Iris pigment epithelial cell (primary cell): ENCODE data around the gene ATP5MC2.
"Not testable (repeated sequence)": the region's sequence is repeated elsewhere in the genome, so short reads cannot be mapped to it uniquely, and the experiment has no call there.

Source experiments
- DNase-seq: peaks from one replicate; pipeline ENCODE4 v3.0.0-alpha.2; 2011; ENCODE audit warnings: low read depth

ATP5MC2 gene

DNA sequence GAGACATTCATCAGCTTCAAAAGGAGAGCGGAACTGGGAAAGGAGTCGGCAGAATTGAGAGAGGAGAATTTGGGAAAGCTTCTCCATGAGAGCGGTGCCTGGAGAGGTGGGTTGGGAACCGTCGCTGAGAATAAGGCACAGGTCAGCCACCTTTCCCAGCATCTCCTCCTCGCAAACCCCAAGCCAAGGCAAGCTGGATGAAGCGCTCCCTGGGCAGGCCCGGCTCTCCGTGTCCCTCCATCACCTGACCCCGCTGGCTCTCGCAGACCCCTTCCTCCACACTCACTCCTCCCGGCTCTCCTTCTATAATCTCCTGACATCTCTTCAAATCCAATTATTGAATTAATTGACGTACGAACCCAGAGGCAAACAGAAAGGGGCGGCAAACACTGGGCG, 18.9 kb upstream of the ATP5MC2 start:
- no peak for DNase-seq

DNA sequence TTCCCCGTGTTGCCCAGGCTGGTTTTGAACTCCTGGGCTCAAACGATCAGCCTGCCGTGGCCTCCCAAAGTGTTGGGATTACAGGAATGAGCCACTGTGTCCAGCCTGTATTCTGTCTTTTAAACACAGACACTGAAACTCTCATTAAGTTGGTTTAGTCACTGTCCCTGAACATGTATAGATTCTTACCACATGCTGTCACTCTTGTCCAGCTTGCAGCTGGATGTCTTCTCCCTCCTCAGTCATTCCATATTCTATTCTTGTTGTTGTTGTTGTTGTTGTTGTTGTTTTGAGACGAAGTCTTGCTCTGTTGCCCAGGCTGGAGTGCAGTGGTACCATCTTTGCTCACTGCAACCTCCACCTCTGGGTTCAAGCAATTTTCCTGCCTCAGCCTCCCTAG, 12.3 kb upstream of the ATP5MC2 start:
- DNase-seq, result no peak

DNA sequence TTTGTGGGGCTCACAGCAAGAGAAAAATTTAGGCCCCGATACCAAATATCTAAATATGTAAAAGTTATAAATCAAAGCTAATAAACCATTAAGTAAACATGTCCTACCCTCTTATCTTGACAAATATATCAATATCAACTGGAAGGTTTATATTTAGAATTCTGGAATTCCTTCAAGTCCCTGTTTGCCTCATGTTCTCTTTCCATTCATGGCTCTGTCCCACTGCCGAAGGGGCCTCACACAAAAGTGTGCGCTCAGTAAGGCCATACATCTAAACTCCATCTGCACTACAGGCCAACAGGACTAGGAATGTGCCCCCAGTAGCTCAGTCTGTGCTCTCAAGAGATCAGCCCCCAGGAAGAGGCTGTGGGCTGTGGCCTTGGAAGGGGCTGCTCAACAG, 10.6 kb upstream of the ATP5MC2 start:
- no peak for DNase-seq

DNA sequence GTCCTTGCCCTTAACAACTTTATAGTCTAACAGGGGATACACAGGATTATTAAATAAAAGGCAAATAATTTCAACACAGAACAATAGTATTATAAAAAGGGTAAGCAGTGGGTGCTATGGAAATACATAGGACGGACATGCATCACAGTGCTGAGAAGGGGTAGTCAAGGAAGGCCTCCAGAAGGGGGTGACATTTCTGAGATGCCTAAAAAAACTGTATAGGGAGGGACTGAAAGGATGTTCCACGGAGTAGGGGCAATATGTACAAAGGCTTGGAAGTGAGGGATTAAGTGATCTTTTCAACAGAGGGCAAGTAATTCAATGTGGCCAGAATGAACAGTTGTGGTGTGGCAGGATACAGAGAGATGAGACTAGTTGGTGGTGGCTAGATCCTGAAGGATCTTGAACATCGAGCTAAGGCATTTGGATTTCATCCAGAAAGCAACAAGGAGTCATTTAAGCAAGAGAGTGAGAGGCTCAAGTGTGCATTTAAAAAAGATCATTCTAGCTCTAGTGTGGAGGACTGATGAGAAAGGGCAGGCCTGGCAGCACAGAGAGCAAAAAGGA, 8.9 kb upstream of the ATP5MC2 start:
- DNase-seq, result no peak

DNA sequence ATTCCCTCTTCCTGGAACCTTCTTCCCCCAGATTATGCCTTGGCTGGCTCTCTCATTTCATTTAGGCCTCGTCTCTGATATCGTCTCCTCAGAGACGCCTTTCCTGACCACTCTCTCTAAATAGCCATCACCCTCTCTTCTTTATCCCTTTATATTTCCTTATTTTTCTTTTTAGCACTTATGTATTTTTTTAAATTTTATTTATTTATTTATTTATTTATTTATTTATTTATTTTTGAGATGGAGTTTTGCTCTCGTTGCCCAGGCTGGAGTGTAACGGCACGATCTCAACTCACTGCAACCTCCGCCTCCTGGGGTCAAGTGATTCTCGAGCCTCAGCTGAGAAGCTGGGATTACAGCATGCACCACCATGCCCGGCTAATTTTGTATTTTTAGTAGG, 8.1 kb upstream of the ATP5MC2 start:
- DNase-seq, result no peak

DNA sequence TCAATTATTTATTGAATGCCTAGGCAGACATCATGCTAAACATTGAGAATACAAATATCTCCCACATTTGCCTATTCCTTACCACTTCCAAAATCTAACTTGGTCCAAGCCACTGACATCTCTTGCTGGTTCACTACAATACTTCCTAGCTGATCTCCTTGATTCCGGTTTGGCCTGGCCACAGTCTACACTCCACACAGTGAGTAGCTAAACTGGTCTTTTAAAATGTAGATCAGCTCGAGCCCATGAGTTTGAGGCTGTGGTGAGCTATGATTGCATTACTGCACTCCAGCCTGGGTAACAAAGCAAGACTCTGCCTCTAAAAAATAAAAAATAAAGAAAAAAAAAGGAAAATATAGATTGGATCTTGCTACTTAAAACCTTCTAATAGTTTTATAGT, 7.6 kb upstream of the ATP5MC2 start:
- DNase-seq, result no peak

DNA sequence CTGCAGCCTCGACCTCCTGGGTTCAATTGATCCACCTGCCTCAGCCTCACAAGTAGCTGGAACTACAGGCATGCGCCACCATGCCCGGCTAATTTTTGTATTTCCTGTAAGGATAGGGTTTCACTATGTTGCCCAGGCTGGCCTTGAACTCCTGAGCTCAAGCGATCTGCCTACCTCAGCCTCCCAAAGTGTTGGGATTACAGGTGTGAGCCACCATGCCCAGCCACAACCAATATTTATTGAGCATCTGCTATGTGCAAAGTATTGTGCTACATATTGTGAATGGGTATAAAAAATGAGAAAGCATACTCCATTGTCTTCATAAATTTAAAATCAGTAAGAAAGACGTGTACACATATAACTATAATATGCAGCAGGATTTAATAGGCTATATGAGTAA, 4.2 kb upstream of the ATP5MC2 start:
- not testable (repeated sequence) for DNase-seq

DNA sequence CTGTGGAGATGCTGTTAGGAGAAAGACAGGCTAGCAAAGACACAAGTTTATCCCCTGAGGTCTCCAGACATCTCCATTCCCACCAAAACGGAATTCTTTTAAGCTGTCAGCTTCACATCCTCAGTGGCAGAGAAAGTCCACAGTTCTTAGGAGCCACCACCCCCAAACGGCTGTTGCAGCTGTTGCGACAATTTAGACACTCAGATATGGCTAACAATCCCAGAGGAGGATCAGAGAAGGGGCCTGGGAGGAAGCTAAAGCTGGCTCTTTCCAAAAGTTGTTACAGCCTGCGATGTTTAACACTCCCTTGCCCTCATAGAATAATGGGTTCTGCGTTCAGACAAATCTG, 1.9 kb upstream of the ATP5MC2 start:
- DNase-seq, result no peak

DNA sequence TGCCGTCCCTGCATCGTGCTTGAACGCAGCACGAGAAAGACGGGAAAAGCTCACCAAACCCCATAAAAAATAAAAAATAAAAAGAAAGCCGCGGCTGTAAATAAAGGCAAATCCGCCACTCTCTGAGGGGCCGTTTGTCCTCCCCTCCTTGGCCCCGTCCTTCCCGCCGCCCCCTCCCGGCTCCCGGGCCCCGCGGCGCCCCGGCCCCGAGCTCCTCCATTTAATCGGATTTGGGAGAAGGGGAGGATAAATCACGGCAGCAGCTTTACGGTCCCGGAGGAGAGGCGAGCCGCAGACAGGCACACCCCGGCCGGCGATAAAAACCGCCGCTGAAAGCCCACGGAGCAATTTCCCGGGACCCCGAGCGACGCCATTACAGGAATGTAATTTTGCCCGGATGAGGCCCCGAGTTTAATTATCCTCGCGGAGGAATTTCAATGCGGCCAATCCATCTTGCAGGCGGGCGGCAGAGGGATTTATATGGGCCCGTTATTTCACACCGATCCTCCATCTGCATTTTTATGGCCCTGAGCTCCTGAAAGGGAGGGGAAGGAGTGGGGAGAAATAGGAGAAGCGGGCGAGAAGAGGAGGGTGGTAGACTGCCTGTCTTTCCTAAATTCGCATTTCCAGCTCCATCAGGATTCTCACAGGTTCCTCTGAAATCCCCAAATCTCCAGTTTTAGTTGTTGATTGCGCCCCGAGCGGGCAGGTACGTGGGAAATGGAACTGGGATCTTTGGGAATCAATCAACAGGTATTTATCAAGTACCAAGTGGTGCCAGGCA, 1.3 kb upstream of the ATP5MC2 start:
- DNase-seq, result no peak

DNA sequence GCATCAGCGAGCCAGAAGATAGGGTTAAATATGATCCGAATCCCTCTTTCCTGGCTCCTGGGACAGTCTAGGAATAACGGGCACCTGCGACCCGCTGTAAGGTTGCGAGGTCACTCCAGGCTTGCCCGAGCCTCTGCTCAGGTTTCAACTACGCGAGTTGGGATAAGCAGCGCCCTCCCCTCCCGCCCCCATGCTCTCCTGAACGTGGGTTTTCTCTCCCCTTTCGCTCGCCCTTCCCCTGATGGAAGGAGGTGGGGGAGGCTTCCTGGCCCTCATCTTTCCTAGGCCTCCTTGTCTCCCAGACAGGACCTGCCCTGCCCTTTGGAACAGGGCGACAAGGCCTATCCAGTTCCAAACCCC, 753 bp upstream of the ATP5MC2 start:
- peak; percentile 60 for DNase-seq

DNA sequence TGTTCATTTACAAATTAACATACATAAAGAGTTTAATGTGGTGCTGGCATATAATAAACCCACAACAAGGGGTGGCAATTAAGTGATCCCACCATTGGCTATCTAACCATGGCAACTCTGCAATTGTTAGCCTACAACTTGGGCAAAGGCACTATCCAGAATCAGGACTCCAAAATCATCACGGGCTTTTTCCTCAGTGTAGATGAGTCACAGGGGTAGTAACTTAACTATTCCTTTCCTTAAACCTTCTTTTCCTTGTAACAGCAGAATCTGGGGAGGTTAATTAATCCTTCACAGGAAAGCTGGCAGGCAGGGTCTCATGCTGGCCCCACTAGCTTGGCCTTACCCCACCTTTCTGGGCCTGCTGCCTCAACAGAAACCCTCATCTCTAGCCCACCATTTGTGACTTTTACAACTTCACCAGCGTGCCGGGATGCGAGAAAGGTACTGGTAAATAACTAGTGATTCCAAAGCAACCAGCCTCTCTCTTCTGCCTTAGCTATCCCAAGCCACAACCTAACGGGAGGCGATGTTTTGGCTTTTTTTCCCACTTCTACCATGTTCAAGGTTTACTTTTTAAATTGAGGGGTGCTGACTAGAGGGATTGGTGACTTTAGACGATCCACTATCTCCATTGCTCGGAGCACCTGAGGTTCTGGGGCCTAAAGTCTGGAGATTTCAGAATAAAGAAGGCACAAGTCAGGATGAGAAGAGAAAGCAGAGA, 744 bp downstream of the ATP5MC2 start:
- DNase-seq, result no peak

DNA sequence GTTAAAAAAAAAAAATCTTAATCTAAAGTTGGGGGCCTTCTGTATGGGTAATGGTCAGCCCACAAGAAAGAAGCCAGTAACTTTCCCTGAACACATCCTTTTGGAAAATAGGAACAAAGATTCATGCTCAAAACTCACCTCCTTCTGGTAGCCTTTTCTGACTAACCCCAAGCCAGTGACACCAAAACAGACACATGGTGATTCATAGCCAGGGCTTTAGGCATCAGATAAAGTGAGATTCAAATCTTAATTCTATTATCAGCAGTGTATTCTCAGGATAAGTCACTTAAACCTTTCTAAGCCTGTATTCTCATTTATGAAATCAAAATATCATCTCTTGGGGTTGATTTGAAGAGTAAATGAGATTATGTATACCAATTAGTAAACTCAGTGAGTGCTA, 4.9 kb downstream of the ATP5MC2 start:
- no peak for DNase-seq

DNA sequence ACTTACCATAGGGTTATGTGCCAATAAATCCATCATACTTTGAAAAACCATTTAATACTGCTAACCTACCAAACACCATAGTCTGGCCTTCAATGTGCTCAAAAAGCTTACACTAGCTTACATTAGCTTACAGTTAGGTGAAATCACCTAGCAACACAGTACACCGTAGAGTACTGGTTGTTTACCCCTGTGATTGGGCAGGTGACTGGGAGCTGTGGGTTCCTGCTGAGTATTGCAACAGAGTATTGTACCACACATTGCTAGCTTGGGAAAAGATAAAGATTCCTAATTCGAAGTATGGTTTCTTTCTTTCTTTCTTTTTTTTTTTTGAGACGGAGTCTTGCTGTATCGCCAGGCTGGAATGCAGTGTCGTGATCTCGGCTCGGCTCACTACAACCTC, 5.6 kb downstream of the ATP5MC2 start:
- peak; percentile 63 for DNase-seq

DNA sequence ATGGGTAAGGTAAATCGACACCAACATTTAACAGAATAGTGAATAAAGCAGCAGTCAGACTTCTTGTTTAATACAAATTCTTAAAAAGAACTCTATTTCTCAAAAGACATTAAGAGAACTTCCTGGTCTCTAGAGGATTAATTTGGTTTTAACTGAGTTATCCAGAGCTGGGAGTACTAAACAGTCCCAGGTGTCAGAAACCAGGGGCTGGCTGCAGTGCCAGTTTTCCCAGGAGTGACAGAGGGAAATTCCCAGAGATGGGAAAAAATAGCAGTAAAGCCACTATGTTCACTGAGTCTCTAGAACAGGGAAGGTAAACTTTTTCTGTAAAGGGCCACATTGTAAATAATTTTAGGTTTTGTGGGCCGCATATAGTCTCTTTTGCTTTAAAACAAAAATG, 8.8 kb downstream of the ATP5MC2 start:
- DNase-seq, result no peak

DNA sequence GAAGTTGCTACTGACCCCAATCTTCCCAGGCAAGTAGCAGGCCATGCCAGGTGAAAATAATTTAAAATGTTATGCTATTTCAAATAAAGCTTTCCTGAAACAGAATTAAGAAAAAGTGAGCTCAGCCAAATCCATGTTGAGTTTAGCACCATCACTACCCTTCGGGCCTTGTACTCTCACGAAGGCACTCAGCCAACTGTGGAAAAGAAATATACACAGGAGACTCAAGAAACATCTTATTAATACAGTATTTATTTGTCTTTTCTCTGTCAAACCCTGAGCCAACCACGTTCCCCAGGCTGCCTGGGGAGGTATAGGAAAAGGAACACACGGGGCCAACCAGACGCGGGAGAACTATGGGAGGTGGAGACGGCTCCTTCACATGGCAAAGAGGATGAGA, 10.9 kb downstream of the ATP5MC2 start:
- DNase-seq, result no peak

DNA sequence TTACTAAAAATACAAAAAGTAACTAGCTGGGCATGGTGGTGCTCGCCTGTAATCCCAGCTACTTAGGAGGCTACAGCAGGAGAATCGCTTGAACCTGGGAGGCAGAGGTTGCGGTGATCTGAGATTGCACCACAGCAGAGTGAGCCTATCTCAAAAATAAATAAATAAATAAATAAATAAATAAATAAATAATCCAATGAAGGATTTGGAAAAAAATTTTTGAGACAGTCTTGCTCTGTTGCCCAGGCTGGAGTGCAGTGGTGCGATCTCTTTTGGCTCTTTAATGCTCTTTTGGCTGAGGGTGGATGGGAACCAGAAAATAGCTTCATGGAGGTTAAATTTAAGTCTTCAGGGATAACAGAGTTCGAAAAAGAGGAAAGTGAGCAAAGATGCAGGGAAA, 11.7 kb downstream of the ATP5MC2 start:
- no peak for DNase-seq

DNA sequence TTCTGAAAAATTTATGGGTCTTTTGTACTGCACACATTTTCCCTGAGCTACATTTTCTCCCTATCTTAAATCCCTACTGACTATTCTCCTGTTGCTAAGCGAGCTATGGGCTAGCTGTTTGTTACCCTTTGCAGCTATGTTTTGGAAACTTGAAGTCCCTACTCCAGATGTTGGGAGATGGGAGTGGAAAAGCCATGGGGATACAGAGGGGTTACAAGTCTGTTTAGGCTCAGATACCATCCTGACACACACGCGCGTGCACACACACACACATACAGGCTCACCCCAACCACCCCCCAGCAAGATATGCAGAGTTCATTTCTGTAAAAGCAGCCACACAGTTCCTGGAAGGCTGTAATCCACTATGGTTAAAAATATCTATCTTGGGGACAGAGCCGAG, 15.8 kb downstream of the ATP5MC2 start:
- DNase-seq, result peak; percentile 5

DNA sequence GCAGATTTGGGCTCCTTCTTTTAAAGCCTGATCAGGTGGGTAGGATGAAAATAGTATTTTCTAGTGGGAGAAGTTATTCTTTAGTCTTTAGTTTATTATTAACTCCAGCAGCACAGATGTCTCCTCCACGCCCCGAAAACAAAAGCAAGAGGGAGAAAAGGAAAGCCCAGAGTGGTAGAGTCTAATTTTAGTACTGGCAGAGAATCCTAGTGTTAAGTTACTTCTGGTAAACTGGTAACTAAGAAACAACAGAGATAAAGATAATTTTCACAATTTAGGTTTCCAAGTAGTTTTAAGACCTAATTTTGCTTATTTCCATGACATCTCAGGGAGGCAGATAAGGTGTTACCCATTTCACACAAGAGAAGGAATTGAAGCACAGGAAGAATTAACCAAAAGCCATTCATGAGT, 16.3 kb downstream of the ATP5MC2 start:
- DNase-seq, result peak; percentile 26

DNA sequence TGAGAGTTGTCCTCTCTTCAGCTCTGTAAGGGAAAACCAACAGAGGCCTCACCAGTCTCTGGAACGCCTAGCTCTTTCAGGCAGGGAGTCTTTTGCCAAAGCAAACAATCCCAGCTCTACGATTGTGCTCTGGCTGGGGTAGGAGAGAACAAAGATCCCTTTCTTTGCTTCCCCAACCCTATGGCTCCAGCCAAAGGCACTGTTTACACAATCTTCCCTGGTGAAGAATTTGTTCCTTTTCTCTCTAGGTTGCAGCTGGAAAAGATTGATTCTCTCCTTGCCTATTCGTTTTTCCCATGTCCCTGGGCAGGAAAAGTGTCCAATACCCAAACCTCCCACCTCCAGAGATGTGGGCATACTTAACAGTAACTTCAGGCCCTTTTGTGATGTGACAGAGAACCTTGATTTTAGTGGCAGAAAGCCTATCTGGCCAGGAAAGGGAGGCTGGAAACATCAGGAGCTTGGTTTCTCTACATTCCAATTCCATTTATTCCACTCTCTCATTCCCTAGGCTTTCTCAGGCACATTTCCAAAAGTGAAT, 16.8 kb downstream of the ATP5MC2 start:
- peak; percentile 69 for DNase-seq

DNA sequence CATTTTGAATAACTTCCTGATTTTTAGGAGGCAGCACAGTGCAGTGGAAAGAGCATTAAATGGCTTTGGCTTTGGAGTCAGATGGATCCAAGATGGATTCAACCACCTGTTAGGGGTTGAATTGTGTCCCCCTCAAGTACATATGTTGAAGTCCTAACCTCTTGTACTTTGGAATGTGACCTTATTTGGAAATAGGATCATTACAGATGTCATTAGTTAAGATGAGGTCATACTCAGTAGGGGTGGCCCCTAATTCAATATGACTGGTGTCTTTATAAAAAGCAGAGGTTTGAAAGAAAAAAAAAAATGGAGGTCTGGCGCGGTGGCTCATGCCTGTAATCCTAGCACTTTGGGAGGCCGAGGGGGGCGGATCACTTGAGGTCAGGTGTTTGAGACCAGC, 18.8 kb downstream of the ATP5MC2 start:
- no peak for DNase-seq

DNA sequence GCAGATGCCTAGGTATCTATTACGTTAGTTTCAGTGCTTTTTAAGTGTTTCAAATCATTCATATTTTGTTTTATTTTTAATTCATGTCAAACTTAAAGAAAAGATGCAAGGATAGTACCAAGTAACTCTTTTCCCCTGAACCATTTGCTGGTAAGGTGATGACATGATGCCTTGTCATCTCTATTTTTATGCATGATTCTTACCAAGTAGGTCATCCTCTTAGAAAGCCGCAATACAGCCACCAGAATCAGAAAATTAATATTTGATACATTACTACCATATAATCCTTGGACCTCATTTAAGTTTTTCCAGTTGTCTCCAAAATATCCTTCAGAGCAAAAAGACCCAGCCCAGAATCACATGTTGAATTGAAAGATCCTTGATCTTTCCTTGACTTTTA, 22.3 kb downstream of the ATP5MC2 start:
- DNase-seq, result no peak

DNA sequence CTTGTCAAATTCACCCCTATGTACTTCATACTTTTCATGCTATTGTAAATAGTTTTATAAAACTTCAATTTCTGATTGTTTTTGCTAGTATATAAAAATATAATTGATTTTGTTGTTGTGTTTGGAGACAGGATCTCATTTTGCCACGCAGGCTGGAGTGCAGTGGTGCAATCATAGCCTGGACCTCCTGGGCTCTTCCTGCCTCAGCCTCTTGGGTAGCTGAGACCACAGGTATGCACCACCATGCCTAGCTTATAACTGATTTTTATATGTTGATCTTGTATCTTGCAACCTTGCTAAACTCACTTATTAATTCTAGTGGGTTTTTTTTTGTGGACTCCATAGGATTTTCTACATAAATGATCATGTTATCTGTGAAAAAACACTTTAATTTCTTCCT, 23.5 kb downstream of the ATP5MC2 start:
- DNase-seq, result peak; percentile 88

DNA sequence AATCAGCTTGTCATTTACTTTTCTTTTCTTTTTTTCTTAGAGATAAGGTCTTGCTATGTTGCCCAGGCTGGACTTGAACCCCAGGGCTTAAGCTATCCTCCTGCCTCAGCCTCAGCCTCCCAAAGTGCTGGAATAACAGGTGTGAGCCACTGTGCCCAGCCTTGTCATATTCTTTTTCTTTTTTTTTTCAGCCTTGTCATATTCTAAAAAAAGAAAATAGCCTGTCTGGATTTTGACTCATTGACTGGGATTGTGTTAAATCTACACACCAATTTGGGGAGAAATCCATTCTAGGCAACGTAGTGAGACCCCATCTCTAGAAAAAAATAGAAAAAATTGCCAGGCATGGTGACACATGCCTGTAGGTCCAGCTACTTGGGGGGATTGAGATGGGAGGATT, 24.1 kb downstream of the ATP5MC2 start:
- no peak for DNase-seq
